ENCODE measurements around the gene PRKCE.

PRKCE gene
- 21.5 reads per million in 2 donors for total RNA-seq

DNA sequence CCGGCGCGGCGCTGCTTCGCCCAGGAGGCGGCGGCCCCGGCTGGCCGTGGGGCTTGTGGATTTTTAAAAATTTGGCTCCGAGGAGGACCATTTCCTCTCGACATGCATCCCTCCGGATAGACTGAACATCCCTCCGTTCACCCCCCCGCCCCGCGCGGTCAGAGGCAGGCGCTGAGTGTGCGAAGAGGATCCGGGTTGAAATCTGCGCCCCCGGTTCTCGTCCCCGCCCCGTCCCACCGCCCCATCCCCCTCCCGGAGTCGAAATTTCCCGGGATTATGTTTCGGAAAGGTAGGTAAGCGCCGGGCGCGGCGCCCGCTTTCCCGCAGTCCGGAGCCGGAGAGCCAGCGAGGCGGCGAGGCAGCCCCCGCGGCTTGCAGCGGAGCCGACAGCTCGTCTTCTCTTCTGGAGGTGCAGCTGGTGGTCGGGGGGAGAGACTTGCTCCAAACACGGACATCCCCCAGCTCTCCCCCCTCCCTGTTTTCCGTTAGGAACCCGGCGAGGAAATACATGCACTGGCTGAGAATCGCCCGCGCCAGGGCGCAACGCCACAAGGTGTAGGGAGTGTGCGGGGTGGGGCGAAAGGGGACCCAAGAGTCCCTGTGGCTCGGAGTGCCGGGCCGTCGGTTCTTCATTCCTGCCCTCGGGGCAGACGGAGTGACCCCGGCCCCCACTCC is at the start of gene PRKCE:
Gene PRKCE, plus strand, starts transcription at position 261 of the 675 bp plus-strand sequence.
- peak; percentile 53 for DNase-seq

DNA sequence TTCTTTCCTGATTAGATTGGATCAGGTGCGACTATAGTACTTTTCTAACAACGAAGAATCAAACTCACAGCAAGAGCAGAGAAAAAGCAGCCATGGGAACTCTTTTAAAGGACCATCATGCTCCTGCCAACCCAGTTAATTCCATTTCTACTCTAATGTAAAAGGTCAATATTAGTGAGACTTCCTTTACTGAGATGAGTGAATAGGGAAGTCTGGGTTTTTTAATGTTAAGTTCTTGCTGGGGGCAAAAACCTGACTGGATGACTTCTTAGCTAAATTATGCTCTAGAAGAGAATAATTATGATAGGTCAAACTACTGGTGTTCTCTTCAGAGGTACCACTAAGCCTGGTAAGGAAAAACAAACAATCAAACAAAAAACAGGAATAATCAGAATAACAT is 48.9 kb upstream of the PRKCE start:
- DNase-seq: no peak

DNA sequence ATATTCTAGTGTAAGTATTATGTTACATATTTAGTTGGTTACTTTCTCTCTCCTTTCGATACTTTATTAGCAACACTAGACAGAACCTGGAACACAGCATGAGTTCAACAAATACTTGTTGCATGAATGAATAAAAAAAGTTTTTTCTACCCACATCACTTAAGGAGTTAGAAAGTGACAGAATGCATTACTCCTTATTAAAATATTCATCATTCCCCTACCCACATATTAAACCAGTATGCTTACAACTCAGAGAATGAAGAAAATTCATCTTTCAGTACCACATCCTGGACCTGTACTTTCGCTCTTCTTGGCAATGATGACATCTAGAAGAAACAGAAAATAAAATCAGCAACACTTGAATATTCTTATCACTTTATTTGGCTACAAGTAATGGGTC is 46.4 kb upstream of the PRKCE start:
- no peak for DNase-seq

DNA sequence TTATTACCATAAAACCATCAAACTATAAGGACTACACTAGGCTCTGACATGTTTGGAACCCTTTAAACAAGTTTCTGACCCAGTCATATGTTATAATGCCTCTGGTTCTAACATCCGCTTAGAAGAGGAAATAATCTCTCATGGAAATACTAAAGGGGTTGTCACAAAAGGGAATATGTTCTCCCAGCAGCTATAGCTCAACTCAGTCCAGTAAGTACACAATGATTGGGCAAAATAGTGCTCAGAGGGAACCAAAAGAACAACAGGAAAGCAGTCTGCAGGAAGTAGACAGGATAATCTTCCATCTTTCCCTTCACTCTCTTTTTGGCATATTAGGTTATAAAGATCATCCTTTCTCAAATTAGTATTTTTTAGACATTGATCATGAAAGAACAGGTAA is 44.7 kb upstream of the PRKCE start:
- no peak for DNase-seq

- no peak for DNase-seq
Measured at GRCh38 chr2:45607701-45608100, 43.8 kb upstream of the PRKCE start.

DNA sequence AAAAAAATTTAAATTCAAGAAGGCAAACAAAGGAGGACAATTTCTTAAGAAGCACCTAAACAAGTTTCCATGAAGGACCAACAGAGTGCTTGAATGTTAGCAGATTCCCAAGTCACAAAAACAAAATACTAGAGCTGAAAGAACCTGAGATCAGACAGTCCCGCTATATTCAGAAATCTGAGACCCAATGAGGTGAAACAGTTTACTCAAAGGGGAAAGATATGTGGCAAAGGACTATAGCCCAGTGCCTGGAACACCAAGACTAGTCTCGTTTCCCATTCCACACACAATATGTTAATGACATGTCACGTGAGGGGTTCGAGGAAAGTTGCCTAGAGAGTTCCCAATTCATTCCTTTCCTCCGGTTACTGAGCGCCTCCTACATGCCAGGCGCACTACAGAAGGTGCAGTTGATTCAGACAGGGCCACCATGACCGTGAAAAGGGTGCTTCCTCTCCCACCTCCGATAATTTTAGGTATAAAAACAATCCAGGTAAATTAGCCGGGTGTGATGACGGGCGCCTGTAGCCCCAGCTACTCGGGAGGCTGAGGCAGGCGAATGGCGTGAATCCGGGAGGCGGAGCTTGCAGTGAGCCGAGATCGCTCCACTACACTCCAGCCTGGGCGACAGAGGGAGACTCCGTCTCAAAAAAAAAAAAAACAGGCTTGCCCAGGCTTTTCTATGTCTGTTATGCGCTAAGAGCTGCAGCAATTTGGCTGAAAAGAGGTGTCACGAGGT is 41.0 kb upstream of the PRKCE start:
- DNase-seq: peak; percentile 17

GRCh38 chr2:45611020-45611859 is 40.2 kb upstream of the PRKCE start, which contains the start of gene SRBD1:
Gene SRBD1 (minus strand): TSS chr2:45611267. CDS start chr2:45605441, 5,826 bp downstream.
- DNase-seq: peak; percentile 66

GRCh38 chr2:45612285-45612684 is 39.2 kb upstream of the PRKCE start:
- DNase-seq: no peak

DNA sequence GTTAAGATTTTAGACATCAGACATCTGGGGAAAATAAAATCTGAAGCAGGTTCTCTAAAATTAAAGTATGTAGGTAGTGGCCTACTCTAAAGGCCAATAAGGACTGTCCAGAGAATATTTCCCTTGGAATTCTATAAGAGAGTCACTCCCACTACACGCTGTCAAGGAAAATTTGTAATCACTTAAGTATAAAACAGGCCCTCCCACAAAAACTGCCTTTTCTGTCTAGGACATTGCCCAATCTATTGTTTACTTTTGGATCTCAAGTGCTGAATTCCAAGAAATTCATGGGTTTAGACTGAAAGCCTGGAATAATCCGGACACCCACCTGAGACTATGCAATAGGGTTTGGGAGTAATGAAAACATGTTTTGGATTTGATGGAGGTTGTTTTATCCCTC is 38.7 kb upstream of the PRKCE start:
- DNase-seq: no peak

GRCh38 chr2:45614330-45614729 is 37.1 kb upstream of the PRKCE start:
- no peak for DNase-seq

GRCh38 chr2:45614871-45615415 is 36.5 kb upstream of the PRKCE start:
- no peak for DNase-seq

DNA sequence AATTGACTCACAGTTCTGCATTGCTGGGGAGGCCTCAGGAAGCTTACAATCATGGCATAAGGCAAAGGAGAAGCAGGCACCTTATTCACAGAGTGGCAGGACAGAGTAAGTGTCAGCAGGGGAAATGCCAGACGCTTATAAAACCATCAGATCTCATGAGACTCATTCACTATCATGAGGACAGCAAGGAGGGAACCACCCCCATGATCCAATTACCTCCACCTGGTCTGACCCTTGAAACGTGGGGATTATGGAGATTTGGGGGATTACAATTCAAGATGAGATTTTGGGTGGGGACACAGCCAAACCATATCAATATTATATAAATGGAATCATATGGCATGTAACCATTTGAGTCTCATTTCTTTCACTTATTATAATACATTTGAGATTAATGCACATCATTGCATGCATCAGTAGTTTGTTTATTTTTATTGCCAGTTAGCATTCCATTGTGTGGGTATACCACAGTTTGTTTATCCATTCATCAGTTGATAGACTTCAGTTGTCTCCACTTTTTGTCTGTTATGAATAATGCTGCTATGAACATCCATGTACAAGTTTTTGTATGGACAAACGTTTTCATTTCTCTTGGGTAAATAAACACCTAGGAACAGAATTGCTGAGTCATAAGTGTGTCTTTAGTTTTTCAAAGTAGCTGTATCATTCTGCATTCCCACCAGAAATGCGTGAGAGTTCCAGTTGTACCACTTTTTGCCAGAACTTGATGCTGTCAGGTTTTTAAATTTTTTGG is 34.6 kb upstream of the PRKCE start:
- DNase-seq: no peak

DNA sequence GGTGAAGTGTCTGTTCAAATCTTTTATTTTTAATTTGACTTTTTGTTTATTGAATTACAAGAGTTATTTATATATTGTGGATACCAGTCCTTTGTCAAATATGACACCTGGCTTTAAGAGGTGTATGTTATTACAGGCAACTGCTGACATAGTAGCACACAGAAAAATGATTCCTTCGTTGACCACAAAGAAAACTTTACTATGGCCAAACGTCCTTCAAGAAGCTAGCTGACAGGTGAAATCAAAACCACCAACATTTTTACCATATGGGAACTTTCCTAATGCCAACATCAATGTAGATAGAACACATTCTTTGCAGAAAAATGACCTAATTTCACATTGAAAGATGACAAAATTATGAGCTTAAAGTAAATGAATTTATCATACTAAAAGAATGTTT is 34.0 kb upstream of the PRKCE start:
- DNase-seq: no peak

GRCh38 chr2:45622336-45623075 is 29.0 kb upstream of the PRKCE start:
- DNase-seq: no peak

GRCh38 chr2:45623098-45623497 is 28.4 kb upstream of the PRKCE start:
- no peak for DNase-seq

GRCh38 chr2:45625824-45626223 is 25.7 kb upstream of the PRKCE start:
- DNase-seq: no peak

- DNase-seq: no peak
Measured at GRCh38 chr2:45626387-45627221, 24.9 kb upstream of the PRKCE start.

DNA sequence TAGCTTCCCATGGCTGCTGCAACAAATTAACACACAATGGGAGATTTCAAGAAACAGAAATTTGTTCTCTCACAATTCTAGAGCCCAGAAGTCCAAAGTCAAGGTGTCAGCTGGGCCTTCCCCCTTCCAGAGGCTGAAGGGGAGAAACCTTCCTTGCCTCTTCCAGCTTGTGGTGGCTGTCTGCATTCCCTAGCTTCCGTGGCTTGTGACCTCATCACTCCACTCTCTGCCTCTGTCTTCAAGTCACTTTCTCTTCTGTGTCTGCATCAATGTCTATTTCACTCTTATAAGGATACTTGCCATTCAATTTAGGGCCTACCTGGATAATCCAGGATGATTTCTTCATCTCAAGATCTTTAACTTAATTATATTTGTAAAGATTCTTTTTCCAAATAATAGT is 23.6 kb upstream of the PRKCE start:
- DNase-seq: no peak

DNA sequence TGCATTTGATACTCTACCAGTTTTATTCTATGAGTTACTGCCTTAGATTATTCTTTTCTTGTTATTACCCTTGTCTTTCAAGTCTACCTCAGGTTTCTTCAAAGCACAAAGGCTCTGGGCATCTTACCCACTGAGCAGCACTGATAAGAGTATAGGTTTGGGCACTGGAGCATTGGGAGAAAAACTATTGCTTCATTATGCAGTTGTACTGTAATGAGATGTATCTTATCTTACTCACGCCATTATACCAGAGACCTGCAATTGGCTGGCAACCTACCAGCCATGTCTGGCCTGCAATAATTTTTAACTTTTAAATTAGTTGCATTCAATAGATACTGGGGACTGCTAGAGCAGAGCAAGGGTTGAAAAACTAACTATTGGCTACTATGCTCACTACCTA is 21.5 kb upstream of the PRKCE start:
- no peak for DNase-seq

DNA sequence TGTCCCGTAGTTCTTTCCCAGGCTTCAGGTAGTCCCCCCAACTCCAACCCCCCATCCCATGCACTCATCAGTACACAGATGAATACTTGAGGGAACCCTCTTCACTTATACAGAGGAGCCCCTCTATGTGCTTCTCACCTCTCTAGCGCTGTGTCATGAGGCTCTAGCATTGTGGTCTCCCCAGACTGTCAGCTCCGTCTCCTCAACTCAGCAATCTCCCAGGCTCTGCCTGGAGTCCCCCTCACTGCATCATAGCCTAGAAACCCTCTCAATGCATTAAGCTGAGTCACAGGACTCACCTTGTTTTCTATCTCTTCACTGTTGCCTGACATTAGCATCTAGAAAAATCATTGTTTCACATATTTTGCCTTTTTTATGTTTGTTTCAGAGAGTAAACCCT is 20.2 kb upstream of the PRKCE start:
- no peak for DNase-seq

- no peak for DNase-seq
Measured at GRCh38 chr2:45631955-45632354, 19.5 kb upstream of the PRKCE start.
